ENCODE data around the gene CLBA1.
A peak's percentile ranks its signal among the peaks of the same experiment; 100 is the strongest.
"Not testable (repeated sequence)": the region's sequence is repeated elsewhere in the genome, so short reads cannot be mapped to it uniquely, and the experiment has no call there.

Gene CLBA1

GRCh38 chr14:104985675-104986486, at the start of gene CLBA1:
Gene CLBA1 (plus strand): TSS chr14:104985788. CDS start chr14:104986432, 644 bp downstream.
- DNase-seq (ENCODE audit: low read depth, low spot score): peak; percentile 78

DNA sequence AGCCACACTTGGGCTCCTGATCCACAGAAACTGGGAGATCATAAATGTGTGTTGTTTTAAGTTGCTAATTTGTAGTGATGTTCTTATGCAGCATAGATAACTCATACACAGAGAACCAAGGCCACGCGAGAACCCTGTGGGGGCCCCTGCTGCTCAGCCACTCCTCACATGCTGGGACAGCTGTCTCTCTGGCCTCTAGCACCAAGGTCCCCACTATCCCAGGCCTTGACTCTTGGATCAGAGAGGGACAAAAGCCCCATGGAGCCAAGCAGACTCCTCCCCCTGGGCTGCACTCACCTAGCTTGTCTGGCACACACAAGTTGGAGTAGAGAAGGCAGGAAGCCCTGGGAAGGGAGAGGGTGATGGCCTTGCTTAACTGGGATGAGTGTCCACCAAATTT, 49.6 kb upstream of the CLBA1 start:
- no peak for DNase-seq (ENCODE audit: low read depth, low spot score)

GRCh38 chr14:104936361-104937155, 49.0 kb upstream of the CLBA1 start:
- no peak for DNase-seq (ENCODE audit: low read depth, low spot score)

- no peak for DNase-seq (ENCODE audit: low read depth, low spot score)
Observed at GRCh38 chr14:104937161-104937560, 48.4 kb upstream of the CLBA1 start.

GRCh38 chr14:104937694-104938365, 47.8 kb upstream of the CLBA1 start:
- no peak for DNase-seq (ENCODE audit: low read depth, low spot score)

- DNase-seq (ENCODE audit: low read depth, low spot score): no peak
Observed at GRCh38 chr14:104938436-104938835, 47.2 kb upstream of the CLBA1 start.

- DNase-seq (ENCODE audit: low read depth, low spot score): no peak
Observed at GRCh38 chr14:104938960-104939359, 46.6 kb upstream of the CLBA1 start.

DNA sequence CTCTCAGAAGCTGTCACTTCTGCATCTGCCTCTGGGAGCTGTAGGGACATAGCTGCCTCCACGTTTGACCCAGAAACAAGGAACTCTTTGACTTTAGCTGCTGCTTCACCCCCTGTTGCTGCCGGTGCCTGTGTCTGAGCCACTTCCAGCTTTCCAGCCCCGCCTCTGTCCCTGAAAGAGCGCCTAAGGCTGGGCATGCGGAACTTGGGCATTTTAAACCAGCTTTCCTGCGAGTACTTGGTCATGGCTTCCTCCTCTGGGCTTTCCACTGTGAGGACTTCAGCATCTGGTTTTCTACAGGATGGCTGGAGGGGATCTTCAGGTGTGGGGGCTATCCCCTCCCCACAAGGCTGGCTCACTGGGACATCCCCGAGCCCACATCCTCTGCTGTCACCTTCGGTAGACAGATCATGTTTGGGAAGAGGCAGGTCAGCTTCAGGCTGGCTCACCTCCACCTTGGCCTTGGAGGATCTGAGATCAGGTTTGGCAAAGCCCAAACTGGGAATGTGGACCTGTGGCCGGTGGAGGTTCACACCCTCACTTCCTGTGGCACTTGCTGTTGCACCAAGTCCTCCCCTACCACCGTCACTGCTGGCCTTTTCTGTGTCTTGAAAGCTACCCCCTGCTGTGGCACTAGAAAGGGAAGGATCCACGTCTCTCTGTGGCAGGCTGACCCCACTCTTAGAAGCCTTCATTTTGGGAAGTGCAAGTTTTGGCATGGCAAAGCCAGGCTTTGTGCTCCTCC, 45.8 kb upstream of the CLBA1 start:
- no peak for DNase-seq (ENCODE audit: low read depth, low spot score)

- no peak for DNase-seq (ENCODE audit: low read depth, low spot score)
Observed at GRCh38 chr14:104940526-104941150, 45.0 kb upstream of the CLBA1 start.

- DNase-seq (ENCODE audit: low read depth, low spot score): no peak
Observed at GRCh38 chr14:104941508-104942365, 43.9 kb upstream of the CLBA1 start.

DNA sequence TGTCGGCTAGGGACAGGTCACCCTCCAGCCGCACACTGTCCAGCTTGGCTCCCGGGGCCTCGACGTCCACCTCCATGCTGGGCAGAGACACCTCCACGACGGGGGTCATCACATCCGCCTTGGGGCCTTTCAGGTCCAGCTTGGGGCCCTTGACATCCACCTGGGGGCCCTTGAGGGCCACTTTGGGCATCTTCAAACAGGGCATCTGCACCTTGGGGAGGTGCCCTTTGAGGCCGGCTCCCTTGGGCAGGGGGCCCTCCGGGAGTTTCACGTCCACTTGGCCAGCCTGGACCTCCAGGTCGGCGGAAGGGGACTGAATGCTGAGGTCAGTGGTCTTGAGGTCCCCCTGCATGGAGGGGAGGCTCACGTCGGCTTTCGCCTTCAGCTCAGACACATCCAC, 43.0 kb upstream of the CLBA1 start:
- no peak for DNase-seq (ENCODE audit: low read depth, low spot score)

DNA sequence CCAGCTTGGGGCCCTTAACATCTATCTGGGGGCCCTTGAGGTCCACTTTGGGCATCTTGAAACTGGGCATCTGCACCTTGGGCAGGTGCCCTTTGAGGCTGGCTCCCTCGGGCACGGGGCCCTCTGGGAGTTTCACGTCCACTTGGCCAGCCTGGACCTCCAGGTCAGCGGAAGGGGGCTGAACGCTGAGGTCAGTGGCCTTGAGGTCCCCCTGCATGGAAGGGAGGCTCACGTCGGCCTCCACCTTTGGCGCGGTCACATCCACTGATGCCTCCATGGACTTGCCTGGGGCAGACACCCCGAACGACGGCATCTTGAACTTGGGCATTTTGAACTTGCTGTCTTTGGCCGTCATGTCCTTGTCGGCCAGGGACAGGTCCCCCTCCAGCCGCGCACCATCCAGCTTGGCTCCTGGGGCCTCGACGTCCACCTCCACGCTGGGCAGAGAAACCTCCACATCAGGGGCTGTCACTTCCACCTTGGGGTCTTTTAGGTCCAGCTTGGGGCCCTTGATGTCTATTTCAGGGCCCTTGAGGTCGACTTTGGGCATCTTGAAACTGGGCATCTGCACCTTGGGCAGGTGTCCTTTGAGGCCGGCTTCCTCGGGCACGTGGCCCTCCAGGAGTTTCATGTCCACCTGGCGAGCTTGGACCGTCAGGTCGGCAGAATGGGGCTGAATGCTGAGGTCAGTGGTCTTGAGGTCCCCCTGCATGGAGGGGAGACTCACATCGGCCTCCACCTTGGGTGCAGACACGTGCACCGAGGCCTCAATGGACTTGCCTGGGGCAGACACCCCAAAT, 42.2 kb upstream of the CLBA1 start:
- DNase-seq (ENCODE audit: low read depth, low spot score): not testable (repeated sequence)

- DNase-seq (ENCODE audit: low read depth, low spot score): not testable (repeated sequence)
Observed at GRCh38 chr14:104944016-104944308, 41.6 kb upstream of the CLBA1 start.

- not testable (repeated sequence) for DNase-seq (ENCODE audit: low read depth, low spot score)
Observed at GRCh38 chr14:104944436-104945205, 41.0 kb upstream of the CLBA1 start.

GRCh38 chr14:104945266-104945665, 40.3 kb upstream of the CLBA1 start:
- DNase-seq (ENCODE audit: low read depth, low spot score): not testable (repeated sequence)

DNA sequence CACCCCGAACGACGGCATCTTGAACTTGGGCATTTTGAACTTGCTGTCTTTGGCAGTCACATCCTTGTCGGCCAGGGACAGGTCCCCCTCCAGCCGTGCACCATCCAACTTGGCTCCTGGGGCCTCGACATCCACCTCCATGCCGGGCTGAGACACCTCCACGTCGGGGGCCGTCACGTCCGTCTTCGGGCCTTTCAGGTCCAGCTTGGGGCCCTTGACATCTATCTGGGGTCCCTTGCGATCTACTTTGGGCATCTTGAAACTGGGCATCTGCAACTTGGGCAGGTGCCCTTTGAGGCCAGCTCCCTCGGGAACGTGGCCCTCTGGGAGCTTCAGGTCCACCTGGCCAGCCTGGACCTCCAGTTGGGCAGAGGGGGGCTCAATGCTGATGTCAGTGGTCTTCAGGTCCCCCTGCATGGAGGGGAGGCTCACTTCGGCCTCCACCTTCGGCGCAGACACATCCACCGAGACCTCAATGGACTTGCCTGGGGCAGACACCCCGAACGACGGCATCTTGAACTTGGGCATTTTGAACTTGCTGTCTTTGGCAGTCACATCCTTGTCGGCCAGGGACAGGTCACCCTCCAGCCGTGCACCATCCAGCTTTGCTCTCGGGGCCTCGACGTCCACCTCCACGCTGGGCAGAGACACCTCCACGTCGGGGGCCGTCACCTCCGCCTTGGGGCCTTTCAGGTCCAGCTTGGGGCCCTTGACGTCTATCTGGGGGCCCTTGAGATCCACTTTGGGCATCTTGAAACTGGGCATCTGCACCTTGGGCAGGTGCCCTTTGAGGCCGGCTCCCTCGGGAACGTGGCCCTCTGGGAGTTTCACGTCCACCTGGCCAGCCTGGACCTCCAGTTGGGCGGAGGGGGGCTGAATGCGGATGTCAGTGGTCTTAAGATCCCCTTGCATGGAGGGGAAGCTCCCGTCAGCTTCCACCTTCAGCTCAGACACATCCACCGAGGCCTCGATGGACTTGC, 39.3 kb upstream of the CLBA1 start:
- DNase-seq (ENCODE audit: low read depth, low spot score): not testable (repeated sequence)

- DNase-seq (ENCODE audit: low read depth, low spot score): not testable (repeated sequence)
Observed at GRCh38 chr14:104947201-104947600, 38.4 kb upstream of the CLBA1 start.
